Activated T-cell treated with anti-CD3 and anti-CD28 coated beads, Interleukin-2, amount 50 U/mL, for 72 hours (primary cell): ENCODE data around the gene IFNA2. TPM values are rescaled to one million over a fixed set of nuclear protein-coding genes. Genes with fewer than 3 reads are reported as not detected.
"Not testable (repeated sequence)": the region's sequence is repeated elsewhere in the genome, so short reads cannot be mapped to it uniquely, and the experiment has no call there.

Experiments used
- ATAC-seq, 2 donors: fragments of 150-1000 bp; cut with Tn5 transposase; replicated peaks in 1 of 2; 2 replicates each; pipeline ENCODE4 v1.10.0; 2021; ENCODE audit warnings: moderate library complexity in 2 of 2, mild to moderate bottlenecking in 1 of 2
- DNase-seq, 2 donors: peaks; one replicate each; pipeline ENCODE4 v3.0.0; 2021 to 2022; ENCODE audit warnings: mixed read lengths in 1 of 2
- H3K27ac Mint-ChIP-seq: one replicate; pipeline ENCODE4 v1.8.0; 2022; ENCODE audit warnings: mild to moderate bottlenecking, moderate library complexity, mixed read lengths
- H3K27me3 Mint-ChIP-seq: one replicate; pipeline ENCODE4 v1.8.0; 2022; ENCODE audit warnings: low read depth, mixed read lengths
- H3K36me3 Mint-ChIP-seq, 2 donors: one replicate each; pipeline ENCODE4 v1.8.0; 2022; ENCODE audit warnings: mixed read lengths in 2 of 2, mild to moderate bottlenecking in 1 of 2; ENCODE audit not compliant: insufficient read depth in 2 of 2
- H3K4me1 Mint-ChIP-seq: one replicate; pipeline ENCODE4 v1.8.0; 2022; ENCODE audit warnings: low read depth, mixed read lengths
- H3K4me3 Mint-ChIP-seq, 2 donors: one replicate each; pipeline ENCODE4 v1.8.0; 2022; ENCODE audit warnings: mild to moderate bottlenecking in 2 of 2, mixed read lengths in 2 of 2, moderate library complexity in 2 of 2
- H3K9me3 Mint-ChIP-seq, 2 donors: one replicate each; pipeline ENCODE4 v1.8.0; 2022; ENCODE audit warnings: mixed read lengths in 2 of 2
- total RNA-seq, 2 donors: library from RNA; stranded (reverse); gene quantifications; one replicate each; pipeline ENCODE4 v1.2.3, GENCODE V29; 2022

Gene IFNA2
- total RNA-seq, 2 donors from 2014 or later = not detected

DNA sequence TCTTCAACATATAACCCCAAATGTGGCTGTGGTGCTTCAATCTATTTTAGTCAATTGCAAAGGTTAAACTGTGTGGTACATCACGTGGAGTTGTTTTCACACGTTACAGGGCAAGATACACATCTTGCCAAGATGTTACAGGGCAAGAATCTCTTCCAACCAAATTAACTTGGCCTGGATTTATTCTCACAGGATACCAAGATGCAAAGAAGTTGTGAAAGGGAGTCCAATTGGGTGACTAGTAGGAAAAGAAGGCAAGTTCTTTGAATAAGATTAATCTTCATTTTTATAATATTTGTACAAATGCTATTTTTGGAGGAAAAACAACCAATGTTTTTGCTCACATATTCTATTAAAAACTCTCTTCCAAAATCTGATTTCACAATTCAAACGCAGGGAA lies 18.9 kb upstream of the IFNA2 start:
- Mint-ChIP-seq H3K4me3 (no peak overlapping the region), H3K27me3 (peaks cover 44% of the 10 kb centered on the region), H3K4me1 (peaks cover 5% of the 10 kb centered on the region), H3K9me3 (no peaks in the 10 kb centered on the region), H3K36me3 (no peaks in the 10 kb centered on the region), H3K27ac (no peak overlapping the region)
- DNase-seq (no peak), ATAC-seq (no peak)

DNA sequence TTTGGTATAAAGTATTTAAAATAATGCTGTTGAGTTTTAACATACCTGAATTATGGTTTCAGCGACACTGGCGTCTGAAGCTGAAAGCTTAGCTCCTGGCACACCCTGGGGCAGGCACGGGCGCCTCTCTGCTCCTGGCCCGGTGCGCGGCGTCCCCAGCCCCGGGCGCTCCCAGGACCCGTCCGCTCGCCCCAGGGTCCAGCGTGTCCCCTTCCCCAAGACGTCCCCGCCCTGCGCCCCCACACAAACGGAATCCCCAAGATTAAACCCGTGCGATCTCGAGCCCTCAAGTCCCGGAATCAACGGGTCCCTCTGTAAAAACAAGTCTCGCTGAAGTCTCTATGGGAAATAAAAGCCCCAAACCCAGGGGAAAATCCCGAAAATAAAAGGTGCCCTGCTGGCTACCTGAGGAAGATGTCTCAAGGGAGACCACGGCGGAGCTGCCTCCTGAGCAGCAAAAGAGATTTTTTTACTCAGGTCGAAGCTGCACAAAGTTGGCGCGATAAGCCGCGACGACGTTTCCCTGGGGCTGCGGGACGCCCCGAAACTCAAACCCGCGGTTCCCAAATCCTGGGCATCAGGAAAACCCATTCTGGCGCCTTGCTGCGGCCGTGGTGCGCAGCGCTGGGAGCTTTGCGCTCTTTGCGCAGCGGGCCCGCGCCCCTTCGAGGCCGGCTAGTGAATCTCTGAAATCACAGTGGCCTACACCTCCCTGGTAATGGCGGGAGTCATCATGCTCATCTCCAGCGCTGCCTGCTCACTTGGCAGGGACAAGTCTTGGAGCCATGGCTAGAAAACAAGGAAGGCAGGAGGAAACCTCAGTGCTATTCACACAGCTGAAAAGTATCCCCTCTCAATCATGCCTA lies 17.4 kb upstream of the IFNA2 start:
- peak; percentile 45 to 67 for ATAC-seq
- H3K36me3 Mint-ChIP-seq = no peaks in the 10 kb centered on the region
- peak; percentile 15 to 21 for DNase-seq
- H3K4me1 Mint-ChIP-seq = peaks cover 5% of the 10 kb centered on the region
- H3K27ac Mint-ChIP-seq = no peak overlapping the region
- H3K9me3 Mint-ChIP-seq = no peaks in the 10 kb centered on the region
- peak overlapping the region; percentile 74 to 81 for H3K4me3 Mint-ChIP-seq
- peaks cover 56% of the 10 kb centered on the region for H3K27me3 Mint-ChIP-seq

DNA sequence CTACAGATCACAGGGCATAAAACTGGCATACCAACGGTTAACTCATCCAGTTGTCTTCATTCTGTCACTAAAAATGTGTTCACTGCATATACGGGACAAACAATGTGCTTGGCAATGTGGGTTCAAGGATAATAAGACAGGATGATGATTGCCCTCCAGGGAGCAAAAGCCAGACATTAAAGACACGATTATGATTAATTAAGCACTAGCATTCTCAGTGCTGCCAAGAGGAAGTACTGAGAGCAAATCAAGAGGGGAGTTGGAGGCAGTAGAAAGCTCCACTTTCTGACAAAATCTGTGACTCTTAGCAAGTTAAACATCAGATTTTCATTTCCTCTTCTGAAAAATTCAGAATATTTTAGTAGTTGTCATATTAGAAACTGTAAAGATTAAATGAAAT lies 14.8 kb upstream of the IFNA2 start:
- peaks cover 76% of the 10 kb centered on the region for H3K27me3 Mint-ChIP-seq
- no peak overlapping the region for H3K4me3 Mint-ChIP-seq
- peaks cover 14% of the 10 kb centered on the region for H3K4me1 Mint-ChIP-seq
- DNase-seq (no peak), ATAC-seq (no peak)
- H3K9me3 Mint-ChIP-seq = no peaks in the 10 kb centered on the region
- H3K27ac Mint-ChIP-seq = no peak overlapping the region
- no peaks in the 10 kb centered on the region for H3K36me3 Mint-ChIP-seq

DNA sequence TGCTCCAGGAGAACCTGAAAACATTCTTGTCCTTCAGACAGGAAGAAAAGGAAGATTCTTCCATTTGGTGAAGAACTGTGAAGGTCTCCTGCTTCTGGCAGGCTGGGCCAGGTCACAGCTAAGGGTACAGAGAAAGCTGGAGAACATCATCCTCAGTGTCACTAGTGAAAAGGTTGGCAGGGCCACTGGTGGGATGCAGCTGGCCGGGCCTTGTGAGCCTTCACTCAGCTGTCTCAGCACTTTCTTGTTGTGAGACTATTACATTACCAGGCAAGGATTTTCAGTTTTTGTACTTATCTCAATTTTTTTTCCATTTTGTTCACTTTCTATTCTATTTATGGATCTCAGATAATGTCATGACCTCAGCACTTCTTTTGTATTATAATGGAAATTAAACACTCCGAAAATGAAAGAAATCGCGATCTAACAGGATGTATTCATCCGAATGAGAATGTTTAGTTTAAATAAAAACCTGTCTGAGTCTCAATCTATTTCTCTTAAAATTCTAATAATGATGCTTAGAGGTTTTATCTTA lies 13.8 kb upstream of the IFNA2 start:
- H3K27ac Mint-ChIP-seq = no peak overlapping the region
- peaks cover 14% of the 10 kb centered on the region for H3K4me1 Mint-ChIP-seq
- H3K27me3 Mint-ChIP-seq = peaks cover 70% of the 10 kb centered on the region
- DNase-seq = no peak
- ATAC-seq = no peak
- H3K4me3 Mint-ChIP-seq = no peak overlapping the region
- no peaks in the 10 kb centered on the region for H3K9me3 Mint-ChIP-seq
- H3K36me3 Mint-ChIP-seq = no peaks in the 10 kb centered on the region

DNA sequence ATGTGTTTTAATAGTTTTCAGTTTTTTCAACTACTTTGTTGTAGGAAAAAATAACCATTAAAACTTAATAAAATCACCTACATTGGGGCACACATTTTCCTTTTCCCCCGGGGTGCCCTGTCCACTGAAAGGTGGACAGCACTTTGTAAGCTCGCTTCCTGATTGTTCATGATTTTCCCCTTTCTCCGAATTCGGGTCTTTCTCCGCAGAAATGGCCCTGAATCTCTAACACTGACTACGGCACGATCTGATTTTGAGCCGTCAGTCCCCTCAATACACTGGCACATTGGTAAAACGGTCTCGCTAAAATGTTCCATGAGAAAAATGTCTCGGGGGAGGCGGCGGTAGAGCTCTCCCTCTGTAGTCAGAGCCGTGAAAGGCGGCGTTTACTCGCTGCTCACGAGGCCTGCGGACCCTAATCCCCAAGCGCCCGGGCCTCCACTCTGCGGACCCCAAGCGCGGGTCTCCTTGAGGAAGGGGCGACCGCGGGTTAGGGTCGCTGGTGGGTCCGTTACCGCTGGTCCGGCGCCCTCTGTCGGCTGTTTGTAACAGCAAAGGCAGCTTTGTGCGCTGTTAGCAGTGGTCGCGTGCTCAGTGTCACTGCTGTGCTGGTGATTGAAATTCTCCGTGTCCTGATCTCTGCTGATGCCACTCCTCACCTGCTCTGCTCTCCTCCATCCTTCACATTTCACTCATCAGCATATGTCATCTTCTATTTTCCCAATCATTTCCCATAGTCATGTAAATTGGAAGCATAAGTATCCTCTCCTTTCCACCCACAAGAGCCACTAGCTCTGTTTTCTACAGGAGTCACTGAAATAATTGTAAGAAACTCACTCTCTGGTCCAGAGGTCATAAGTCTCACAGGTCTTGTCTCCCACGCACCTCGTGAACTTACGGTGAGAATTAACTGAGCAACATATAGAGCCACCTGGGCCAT lies 10.8 kb upstream of the IFNA2 start:
- H3K9me3 Mint-ChIP-seq = no peaks in the 10 kb centered on the region
- H3K4me1 Mint-ChIP-seq = peaks cover 9% of the 10 kb centered on the region
- peaks cover 72% of the 10 kb centered on the region for H3K27me3 Mint-ChIP-seq
- ATAC-seq = peak; percentile 85 to 87
- peak; percentile 59 to 71 for DNase-seq
- no peaks in the 10 kb centered on the region for H3K36me3 Mint-ChIP-seq
- peak overlapping the region; percentile 70 to 79 for H3K4me3 Mint-ChIP-seq
- no peak overlapping the region for H3K27ac Mint-ChIP-seq

DNA sequence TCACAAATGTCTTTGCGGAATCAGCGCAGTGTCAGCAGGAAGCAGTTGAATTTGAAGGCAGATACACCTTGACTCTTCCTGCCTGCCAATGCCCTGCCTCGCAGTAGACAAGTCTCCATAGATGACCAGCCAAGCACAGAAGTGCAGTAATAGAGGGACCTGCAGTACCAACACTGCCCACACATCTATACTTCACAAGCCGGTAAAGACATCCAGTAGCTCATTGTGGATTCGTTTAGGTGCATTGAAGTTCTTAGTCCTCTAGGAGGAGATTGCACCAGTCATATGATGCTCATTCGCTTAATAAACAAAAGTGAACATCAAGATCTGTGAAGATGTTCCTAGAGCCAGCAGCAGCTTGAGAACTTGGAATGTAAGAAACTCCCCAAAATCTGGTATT lies 7.1 kb upstream of the IFNA2 start:
- Mint-ChIP-seq H3K4me3 (no peak overlapping the region), H3K4me1 (peaks cover 9% of the 10 kb centered on the region), H3K9me3 (no peaks in the 10 kb centered on the region), H3K27me3 (peaks cover 73% of the 10 kb centered on the region), H3K27ac (no peak overlapping the region), H3K36me3 (no peaks in the 10 kb centered on the region)
- peak; percentile 68 to 72 for ATAC-seq
- no peak for DNase-seq

DNA sequence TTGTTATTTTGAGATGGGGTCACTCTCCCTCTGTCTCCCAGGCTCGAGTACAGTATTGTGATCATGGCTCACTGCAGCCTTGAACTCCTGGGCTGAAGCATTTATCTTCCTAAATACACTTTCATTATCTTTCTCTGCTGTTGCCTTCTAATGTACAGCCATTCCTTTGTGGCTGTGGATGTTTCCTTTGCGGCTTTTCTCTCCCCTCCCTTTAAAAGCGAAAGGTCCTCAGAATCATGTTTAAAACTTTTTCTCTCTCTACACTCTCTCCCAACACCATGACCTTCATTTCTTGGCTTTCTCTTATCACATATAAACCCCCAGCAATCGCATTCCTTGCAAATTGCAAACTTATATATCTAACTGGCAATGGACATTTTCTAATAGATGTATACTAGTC lies 1.6 kb downstream of the IFNA2 start:
- peak overlapping the region in 1 of 2 donors; percentile 10 for H3K4me3 Mint-ChIP-seq
- no peak overlapping the region for H3K27ac Mint-ChIP-seq
- H3K4me1 Mint-ChIP-seq = peaks cover 11% of the 10 kb centered on the region
- ATAC-seq = no peak
- H3K27me3 Mint-ChIP-seq = peaks cover 41% of the 10 kb centered on the region
- no peaks in the 10 kb centered on the region for H3K36me3 Mint-ChIP-seq
- no peak for DNase-seq
- H3K9me3 Mint-ChIP-seq = no peaks in the 10 kb centered on the region

DNA sequence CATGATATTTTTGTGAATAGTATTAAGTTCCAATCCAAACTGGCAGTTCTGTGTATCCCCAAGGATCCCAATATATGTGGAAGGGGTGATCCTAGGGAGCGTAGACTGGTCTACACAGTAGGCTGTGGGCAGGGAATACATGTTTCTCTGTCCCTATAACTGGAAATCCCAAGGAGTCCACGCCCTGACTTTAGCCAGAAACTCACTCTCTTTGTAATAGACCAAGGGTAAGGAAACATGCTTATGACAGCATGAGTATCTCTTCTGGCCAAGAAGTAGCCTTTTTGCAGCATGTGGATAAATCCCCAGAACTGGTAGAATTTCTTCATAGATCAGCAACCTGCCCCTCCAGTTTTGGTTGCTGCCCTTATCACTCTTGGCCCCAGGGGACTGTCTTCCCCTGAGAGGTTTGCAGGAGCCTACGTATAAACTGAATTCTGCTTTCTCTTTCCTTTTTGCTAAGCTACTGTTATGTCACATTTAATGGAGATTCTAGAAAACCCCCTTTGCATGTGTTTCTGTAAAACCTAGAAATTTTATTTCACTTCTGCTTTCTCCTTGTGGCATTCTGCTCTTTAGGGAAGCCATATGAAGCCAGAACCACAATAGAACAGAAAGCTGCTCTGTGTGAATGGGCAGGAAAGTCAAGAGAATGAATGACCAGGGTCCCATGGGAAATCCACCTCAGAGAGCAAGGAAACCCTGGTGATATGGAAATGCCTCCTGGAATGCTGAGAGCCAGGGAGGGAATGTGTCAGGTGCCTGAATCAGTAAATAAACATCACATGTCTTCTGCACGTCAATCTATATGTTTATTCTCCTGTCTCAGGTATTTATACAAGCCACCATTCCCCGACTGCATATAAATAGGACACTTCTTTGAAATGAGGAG lies 3.5 kb downstream of the IFNA2 start:
- H3K4me3 Mint-ChIP-seq = peak overlapping the region; percentile 34 to 48
- no peak overlapping the region for H3K27ac Mint-ChIP-seq
- peaks cover 11% of the 10 kb centered on the region for H3K4me1 Mint-ChIP-seq
- no peaks in the 10 kb centered on the region for H3K9me3 Mint-ChIP-seq
- no peaks in the 10 kb centered on the region for H3K36me3 Mint-ChIP-seq
- DNase-seq (peak; percentile 10 to 19), ATAC-seq (peak; percentile 88 to 92)
- H3K27me3 Mint-ChIP-seq = peaks cover 38% of the 10 kb centered on the region

DNA sequence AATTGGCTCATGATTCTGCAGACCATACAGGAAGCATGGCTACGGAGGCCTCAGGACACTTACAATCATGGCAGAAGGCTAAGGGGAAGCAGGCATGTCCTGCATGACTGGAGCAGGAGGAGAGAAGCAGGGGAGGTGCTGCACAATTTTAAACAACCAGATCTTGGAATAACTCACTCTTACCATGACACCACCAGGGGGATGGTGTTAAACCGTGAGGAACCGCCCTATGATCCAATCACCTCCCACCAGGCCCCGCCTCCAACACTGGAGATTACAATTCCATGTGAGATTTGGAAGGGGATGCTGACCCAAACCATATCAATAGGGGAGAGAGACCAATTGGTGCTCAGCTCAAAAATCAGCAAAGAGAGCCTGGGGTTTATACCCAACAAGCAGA lies 13.7 kb downstream of the IFNA2 start:
- not testable (repeated sequence) for H3K36me3 Mint-ChIP-seq, H3K4me1 Mint-ChIP-seq, H3K4me3 Mint-ChIP-seq, ATAC-seq, H3K27ac Mint-ChIP-seq, H3K9me3 Mint-ChIP-seq, DNase-seq
- H3K27me3 Mint-ChIP-seq = peaks cover 26% of the 10 kb centered on the region

DNA sequence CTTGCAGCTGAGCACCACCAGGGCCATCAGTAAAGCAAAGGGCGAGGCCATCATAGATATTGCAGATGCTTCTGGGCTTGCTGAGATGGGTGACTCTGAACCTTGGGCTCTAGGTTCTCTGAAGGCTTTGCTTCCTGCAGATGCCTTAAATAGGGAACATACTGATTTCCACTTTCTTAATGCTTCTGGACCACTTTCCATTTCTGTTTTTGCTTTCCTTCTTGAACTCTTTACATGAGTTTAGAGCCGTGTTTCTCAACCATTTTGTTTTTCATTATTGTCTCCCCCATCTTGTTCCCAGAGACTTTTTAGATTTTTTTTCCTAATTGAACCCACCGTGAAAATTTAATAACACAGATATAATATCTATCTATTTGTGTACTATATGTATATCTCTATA lies 17.2 kb downstream of the IFNA2 start, which contains the start of gene IFNA13:
Gene IFNA13, minus strand, starts transcription at position 101 of the 400 bp plus-strand sequence. Its CDS starts 47 bp downstream, at position 54.
- no peak within 1 kb of the TSS for H3K4me3 Mint-ChIP-seq
- H3K4me1 Mint-ChIP-seq = no peaks in the 10 kb centered on the region
- no peak for ATAC-seq
- DNase-seq = no peak
- H3K9me3 Mint-ChIP-seq = no peaks in the 10 kb centered on the region
- no peak within 1 kb of the TSS for H3K27ac Mint-ChIP-seq
- H3K27me3 Mint-ChIP-seq = peaks cover 31% of the 10 kb centered on the region
- H3K36me3 Mint-ChIP-seq = no peaks in the 10 kb centered on the region

DNA sequence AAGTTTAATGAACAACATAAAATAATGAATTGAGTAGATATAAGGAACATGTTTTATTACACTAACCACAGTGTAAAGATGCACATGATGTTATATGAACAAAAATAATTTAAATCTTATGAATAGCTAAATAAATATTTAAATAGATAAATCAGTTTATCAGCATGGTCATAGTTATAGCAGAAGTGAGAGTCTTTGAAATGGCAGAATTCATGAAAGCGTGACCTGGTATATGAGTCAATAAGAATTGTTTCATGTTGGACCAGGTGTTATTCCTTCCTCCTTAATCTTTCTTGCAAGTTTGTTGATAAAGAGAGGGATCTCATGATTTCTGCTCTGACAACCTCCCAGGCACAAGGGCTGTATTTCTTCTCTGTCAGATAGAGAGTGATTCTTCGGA lies 18.0 kb downstream of the IFNA2 start:
- not testable (repeated sequence) for H3K9me3 Mint-ChIP-seq, DNase-seq, H3K4me3 Mint-ChIP-seq, ATAC-seq, H3K36me3 Mint-ChIP-seq, H3K4me1 Mint-ChIP-seq, H3K27ac Mint-ChIP-seq
- peaks cover 27% of the 10 kb centered on the region for H3K27me3 Mint-ChIP-seq

DNA sequence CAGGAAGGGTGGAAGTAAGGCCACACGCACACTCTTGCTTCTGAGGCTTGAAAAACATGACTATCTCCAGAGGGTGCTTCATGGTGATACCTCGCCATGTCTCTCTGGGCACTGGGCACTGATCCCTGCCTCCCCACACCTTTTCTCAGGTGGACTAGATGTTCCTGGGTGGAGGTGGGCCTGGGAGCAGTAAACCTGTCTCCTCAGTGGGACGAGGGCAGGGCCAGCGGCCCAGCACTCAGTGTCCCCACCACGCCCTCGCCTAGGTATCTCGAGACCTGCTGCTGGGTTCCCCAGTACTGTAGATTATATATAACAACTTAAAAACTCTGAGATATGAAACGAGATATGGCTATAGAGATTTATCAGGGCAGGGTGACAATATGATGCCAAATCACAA lies 22.9 kb downstream of the IFNA2 start:
- Mint-ChIP-seq H3K27ac (no peak overlapping the region), H3K4me1 (peaks cover 17% of the 10 kb centered on the region), H3K36me3 (peaks cover 0 to under 1% of the 10 kb centered on the region in 2 donors), H3K9me3 (no peaks in the 10 kb centered on the region), H3K27me3 (peaks cover 31% of the 10 kb centered on the region), H3K4me3 (no peak overlapping the region)
- no peak for ATAC-seq
- DNase-seq = no peak
